SK-MEL-5 (cell line): Measurements from ENCODE around the gene FXR2. TPM values are rescaled to one million over a fixed set of nuclear protein-coding genes. Genes with fewer than 3 reads are reported as not detected.

Experiments used
- DNase-seq: peaks from one replicate; pipeline ENCODE4 v3.0.0-alpha.2; 2016; ENCODE audit warnings: low read depth, low spot score
- in situ Hi-C: cut with HindIII; loops from 2 replicates; pipeline ENCODE4 v1.10.0; 2016; ENCODE audit warnings: low sequenced_read_pairs, high pct_unique_total_duplicates, low pct_unique_long_range_greater_than_20kb
- total RNA-seq: library from RNA; depleted of rRNA; stranded (reverse); fragments of >200 nt; shearing (Covaris generic); gene quantifications from 2 replicates; pipeline ENCODE4 v1.2.3, GENCODE V29; 2014

FXR2 gene
- total RNA-seq, 1 experiment from 2014 or later = 61.7 TPM

DNA sequence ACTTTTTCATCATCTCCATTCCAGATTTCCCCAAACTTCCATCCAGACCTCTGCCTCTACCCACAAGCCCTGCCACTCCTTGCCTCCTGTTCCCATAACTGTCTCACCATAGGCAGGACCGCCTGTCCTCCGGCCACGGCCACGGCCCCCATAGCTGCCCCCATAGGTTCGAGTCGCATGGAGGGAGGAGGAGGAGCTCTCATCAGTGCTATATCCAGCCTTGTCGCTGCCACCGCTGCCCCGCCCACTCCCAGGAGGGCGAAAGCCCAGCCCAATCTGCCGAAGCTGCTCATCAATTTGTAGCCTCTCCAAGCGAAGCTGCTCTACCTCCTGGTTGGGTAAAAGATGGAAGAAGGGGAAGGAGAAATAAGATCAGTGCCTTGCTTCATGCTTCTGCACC, 21.4 kb downstream of the FXR2 start:
- in situ Hi-C loops = no loop called here
- DNase-seq = no peak

DNA sequence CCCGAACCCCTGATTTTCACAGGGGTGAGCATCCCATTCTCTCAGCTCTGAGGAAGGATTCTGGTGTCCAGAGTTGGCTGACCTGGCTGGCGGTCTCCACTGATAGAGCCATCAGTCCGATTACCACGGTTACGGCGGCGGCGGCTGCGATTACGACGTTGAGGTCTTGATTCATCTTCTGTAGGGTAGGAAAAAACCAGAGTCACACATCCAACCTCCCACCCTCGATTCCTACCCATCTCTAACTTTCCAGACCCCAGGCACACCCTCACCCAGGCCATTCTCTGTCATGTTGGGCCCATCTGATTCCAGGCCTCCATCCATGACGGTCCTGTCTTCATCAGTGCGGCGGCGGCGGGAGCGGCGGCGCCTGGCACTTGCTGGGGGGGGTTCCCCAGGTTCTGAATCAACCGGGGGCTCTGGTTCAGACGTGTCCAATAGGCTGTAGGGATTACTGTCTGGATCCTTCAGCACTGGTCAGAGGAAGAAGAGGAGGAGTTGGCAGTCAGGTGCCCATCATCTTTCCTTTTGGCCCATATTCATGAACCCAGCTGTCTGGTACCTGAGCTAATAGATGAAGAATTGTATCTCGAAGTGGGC, 22.2 kb downstream of the FXR2 start:
- DNase-seq = no peak
- in situ Hi-C loops = no loop called here

DNA sequence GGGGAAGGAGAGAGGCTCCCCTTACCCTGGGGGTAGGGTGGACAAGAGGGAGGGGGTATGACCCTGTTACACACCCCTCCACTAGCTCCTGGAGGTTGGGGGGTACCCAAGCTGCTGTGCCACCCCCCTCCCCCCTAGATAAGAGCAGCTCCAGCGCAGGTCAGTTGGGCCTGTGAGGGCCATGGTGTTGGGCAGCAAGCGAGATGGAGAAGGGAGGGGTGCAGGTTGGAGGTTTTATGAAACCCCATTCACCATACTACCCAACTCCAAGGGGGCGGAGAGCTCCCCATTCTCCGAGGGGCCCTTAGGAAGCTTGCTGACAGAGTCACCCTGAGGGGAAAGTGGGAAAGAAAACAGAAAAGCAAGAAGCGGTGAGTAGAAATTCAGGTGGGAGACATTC, 23.1 kb downstream of the FXR2 start:
- no peak for DNase-seq
- in situ Hi-C loops = no loop called here

DNA sequence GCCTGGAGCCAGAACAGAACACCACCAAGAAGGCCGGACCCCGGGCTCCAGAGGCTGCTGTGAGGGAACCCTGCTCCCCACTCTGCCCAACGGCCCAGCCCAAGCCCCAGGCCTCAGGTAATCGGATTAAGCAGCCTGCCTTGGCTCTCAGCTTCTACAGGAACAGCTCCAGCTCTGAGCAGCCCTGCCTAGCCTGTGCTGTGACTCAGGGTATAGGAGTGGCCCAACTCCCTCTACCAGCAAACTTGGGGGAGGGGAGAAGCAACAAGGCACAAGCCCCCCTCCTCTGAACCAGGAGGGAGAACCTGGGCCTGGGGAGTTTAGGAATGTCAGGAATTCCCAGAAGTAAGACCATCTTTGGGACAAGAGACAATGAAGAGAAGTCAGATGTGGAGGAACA, 24.0 kb downstream of the FXR2 start:
- DNase-seq = no peak

DNA sequence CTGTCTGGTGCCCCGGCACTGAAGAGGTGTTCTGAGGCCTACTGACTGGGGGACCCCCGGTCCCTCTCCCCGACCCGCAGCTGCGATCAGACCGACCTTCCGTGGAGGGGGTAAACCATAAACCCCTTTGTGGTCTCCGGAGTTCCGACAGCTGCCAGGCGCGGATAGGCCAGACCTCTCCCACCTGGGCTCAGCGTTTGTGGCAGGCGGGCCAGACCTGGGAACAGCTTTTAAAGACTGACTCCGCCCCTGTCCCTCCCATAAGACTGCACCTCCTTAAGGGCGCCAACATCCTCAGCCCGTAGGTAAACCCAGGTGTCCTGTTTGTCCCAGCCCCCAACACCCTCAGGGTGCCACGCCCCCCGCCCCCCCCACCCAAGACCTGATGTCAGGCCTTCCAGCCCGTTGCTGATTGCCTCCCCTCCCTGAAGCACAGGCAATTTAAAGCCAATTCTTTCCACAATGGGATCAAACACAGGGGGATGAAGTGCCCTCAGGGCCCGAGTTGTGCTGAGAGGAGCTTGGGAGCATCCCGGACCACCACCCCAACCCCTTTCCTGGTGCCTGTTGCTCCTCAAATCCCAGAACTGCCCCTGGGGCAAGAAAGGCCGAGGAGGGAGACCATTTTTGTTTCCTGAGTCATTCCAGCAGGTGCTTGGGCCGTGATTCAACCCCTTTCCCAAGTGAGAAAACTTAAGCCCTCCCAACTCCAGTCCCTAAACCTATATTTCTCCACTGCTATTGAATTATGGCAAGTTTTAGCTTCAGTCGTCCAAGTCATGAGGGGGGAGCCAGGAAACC, 24.6 kb downstream of the FXR2 start, which contains the start of gene SOX15:
Gene SOX15 (minus strand): TSS at position 204 of the 801 bp plus-strand sequence. CDS start 418 bp downstream, outside the sequence.
- in situ Hi-C loops = no loop called here
- DNase-seq = no peak

More for the DNA sequence above, 24.0 kb downstream of the FXR2 start:
- in situ Hi-C loops = no loop called here

DNA sequence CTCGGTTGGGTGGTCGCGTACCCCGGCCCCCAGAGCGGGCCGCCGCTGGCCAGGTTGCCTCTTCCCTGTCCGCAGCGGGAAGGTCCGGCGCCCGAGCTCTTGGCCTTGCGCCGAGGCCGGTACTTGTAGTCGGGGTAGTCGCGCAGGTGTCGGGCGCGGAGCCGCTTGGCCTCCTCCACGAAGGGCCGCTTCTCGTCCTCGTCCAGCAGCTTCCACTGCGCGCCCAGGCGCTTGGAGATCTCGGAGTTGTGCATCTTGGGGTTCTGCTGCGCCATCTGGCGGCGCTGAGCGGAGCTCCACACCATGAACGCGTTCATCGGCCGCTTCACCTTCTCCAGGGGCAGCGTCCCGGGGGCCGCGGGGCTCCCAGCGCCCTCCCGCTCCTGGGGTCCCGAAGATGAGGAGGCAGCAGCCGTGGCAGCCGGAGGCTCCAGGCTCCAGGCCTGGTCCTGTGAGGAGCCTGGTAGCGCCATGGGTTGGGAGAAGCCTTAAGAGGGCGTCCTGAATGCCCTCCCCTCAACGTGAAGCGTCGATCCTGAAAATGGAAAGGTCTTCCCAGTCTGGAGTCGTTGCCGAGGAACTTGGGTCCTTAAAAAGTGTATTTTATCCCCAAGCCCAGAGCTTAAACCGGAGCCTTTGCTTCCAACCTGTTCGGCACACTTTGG, 25.4 kb downstream of the FXR2 start:
- in situ Hi-C loops = no loop called here
- DNase-seq = peak; percentile 84

DNA sequence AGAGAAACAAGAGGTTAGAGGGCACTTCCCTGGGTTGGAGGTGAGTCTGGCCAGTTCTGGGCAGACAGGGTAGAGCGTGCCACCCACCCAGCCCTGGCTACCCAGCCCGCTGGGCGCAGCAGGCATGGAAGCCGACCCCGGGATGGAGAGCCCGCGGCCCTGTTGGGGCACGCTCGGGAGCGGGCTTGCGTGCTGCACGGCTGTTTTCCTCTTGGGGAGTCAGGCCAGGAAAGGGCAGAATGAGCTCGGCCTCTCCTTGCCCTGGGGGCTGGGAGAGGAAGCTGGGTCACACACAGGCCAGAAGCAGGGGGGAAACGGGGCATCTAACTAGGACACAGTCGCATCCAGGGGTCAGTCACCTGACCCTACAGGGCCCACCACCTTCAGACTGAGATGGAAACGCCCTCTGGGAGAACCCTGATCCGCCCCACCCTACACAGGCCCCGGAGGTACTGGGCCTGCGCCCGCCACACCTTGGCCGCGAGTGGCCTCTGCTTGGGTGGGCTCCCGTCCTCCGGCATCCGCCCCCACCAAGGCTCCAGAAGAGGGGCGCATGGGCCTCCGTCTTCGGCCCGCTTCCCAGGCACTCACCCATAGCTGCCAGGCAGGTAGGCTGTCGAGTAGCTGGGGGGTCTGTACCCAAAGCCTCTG, 26.0 kb downstream of the FXR2 start:
- no peak for DNase-seq
- in situ Hi-C loops = no loop called here

DNA sequence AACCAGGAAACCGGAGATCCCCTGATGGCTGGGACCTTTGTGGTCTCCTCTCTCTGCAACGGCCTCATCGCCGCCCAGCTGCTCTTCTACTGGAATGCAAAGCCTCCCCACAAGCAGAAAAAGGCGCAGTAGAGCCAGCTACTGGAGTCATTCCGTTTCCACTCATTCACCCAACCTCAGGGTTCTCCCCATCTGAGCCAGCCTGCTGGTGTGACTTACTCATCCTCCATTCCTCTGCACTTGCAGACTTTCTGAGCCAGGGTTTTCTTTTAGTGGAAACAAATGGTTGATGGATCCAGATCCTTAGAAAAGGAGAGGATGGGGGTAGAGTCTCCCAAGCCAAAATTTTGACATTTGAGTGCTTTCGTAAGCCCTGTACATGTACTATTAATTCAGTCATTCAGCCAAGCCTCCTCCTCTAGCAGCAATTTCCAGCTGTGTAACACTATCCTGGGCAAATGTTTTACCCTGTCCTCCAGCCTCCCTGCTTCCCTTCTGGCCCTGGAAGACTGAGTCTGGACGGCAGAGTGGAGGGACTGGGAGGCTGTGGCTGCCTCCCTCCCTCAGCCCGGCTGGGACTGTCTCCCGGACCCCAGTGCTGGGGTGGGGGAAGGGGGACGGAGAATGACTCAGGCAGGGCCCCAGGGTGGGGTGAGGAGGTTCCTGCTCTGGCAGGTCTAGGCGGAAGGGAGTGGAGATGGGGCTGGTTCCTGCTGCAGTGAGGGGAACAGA, 27.1 kb downstream of the FXR2 start:
- in situ Hi-C loops = no loop called here
- DNase-seq = no peak

DNA sequence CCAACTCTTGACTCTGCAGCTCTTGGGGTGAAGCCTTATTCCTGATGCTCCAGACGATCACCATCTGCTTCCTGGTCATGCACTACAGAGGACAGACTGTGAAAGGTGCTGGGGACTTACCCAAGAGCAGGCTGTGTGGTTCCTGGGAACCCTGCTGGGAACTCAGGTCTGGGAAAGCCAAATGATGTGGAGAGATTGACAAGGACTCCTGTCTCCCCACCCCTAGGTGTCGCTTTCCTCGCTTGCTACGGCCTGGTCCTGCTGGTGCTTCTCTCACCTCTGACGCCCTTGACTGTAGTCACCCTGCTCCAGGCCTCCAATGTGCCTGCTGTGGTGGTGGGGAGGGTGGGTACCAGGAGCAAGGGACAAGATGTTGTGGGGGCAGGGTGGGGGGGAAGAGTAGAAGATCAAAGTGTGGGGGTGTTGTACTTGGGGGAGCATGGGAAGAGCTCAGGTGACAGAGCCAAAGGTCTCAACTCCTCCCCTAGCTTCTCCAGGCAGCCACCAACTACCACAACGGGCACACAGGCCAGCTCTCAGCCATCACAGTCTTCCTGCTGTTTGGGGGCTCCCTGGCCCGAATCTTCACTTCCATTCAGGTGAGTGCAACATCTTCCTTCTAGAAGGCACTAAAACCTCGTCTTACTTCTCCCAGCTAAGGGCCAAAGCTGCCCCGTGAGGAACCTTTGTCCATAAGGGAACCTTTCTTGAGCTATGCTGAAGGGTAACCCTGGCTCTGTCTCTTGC, 27.9 kb downstream of the FXR2 start:
- in situ Hi-C loops = no loop called here
- peak; percentile 69 for DNase-seq

DNA sequence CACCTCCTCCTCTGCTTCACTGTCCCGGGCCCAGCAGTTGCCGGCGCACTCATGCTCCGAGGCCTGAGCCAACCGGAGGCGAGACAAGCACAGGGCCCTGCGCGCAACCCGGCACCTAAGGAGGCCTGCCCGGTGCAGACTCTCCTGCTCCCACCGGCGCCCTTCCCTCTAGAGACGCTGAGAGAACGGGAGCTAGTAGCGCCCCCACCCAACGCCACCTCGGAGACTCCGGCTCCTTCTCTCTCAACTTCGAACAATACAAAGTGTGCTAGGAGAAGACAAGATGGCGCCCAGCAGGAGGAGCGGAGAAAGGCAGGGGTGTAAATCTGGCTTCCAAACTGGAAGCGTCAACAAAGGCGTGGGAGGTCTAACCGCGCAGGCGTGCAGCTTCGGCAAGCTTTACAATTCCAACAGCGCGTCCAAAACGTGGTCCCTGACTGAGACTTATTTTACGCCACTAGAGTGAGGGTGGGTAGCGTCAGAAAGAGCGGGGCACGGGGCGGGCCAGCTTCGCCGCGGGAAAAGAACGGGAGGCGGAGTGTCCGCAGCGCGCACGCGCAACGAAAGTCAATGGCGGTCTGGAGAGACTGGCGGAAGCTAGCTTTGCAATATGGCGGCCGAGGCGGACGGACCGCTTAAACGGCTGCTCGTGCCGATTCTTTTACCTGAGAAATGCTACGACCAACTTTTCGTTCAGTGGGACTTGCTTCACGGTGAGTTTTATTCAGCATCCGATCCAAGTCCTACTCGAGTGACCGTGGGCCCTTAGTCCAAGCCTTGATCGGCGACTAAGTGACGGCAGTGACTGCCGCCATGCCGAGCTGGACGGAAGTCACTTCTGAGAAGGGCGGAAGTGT, 31.2 kb downstream of the FXR2 start, which contains the start of gene MPDU1:
Gene MPDU1 (plus strand): TSS at position 600 of the 857 bp plus-strand sequence. CDS start 11 bp downstream, at position 611.
- peak; percentile 96 for DNase-seq
- in situ Hi-C loops = no loop called here

DNA sequence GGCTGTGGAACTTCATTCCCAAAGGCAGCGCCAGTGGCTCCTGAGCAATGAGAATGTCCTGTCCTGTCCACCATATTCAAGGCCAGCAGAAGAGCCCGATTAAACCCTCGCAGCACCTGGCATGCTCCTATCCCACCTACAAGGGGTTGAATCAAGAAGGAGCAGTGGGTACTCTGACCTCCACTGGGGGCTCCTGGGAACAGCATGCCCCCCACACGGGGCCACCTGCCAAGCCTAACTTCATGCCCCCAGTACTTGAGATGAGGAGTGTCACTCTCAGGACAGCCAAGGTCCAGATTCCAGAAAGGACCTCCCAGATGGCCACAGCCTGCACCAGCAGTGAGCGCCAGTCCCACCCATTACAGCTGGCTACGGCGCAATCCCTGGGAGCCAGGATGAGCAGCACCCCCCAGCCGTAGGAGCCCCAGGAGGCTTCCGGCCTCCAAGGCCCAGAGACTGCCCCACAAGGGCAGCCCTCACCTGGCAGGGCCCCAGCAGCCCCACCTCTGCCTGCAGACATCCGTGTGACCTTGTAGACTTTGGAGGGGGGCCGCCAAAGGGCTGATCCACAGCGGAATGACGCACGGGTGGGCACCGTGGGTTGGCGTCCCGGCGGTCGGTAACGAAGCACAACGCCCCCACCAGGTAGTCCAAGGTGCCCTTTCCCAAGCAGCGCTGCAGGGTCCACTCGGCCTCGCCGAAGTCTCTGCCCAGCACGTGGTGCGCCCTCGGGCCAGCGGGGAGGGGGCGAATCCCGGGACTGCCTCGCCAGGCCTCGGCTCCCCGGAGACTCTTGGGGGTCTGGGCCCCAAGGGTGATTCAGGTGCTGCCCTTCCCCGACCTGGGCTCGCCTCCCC, 32.1 kb downstream of the FXR2 start:
- in situ Hi-C loops = no loop called here
- DNase-seq = no peak

DNA sequence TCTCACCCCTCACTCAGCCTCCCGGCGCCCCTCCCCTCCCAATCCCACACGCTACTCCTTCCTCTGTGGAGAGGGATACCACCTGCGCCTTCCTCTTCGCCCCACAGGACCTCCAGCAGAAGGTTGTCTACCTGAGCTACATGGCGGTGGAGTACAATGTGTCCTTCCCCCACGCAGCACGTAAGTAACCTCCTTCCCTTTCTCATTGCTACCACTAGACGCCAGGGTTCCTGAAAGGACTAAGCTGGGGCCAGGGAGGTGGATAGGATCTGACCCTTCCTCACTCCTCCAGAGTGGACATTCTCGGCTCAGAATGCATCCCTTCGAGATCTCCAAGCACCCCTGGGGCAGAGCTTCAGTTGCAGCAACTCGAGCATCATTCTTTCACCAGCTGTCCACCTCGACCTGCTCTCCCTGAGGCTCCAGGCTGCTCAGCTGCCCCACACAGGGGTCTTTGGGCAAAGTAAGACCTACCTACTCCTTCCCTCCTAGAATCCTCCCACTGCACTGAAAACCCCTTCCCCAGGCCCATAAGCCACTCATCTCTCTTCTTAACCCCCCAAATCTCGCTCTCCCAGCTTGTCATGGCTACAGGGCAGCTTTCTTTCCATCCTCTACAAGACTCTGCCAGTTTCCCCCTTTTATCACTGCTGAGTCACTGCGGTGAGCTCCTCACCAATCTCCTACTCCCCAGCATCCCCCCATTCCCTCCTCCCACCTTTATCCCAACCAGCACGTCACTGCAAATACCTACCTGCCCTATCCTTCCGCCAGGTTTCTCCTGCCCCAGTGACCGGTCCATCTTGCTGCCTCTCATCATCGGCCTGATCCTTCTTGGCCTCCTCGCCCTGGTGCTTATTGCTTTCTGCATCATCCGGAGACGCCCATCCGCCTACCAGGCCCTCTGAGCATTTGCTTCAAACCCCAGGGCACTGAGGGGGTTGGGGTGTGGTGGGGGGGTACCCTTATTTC, 33.8 kb downstream of the FXR2 start:
- DNase-seq = no peak
- in situ Hi-C loops = no loop called here

DNA sequence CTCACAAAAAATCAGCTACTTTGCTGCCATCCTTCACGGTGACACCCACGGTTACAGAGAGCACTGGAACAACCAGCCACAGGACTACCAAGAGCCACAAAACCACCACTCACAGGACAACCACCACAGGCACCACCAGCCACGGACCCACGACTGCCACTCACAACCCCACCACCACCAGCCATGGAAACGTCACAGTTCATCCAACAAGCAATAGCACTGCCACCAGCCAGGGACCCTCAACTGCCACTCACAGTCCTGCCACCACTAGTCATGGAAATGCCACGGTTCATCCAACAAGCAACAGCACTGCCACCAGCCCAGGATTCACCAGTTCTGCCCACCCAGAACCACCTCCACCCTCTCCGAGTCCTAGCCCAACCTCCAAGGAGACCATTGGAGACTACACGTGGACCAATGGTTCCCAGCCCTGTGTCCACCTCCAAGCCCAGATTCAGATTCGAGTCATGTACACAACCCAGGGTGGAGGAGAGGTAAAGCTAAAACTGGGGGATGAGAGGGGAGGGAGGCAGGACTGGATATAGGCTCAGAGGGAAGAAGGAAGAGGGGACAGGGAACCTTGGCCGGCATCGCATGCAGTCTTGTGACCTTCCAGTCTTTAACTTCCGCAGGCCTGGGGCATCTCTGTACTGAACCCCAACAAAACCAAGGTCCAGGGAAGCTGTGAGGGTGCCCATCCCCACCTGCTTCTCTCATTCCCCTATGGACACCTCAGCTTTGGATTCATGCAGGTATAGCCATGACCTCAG, 34.7 kb downstream of the FXR2 start:
- in situ Hi-C loops = no loop called here
- DNase-seq = no peak
